ENCODE measurements around the gene SLC25A29. TPM values are rescaled to one million over a fixed set of nuclear protein-coding genes. Genes with fewer than 3 reads are reported as not detected.
A peak's percentile ranks its signal among the peaks of the same experiment; 100 is the strongest.
"Not testable (repeated sequence)": the region's sequence is repeated elsewhere in the genome, so short reads cannot be mapped to it uniquely, and the experiment has no call there.

Gene SLC25A29, protein sequence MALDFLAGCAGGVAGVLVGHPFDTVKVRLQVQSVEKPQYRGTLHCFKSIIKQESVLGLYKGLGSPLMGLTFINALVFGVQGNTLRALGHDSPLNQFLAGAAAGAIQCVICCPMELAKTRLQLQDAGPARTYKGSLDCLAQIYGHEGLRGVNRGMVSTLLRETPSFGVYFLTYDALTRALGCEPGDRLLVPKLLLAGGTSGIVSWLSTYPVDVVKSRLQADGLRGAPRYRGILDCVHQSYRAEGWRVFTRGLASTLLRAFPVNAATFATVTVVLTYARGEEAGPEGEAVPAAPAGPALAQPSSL
- 10 to 100 TPM; 32.7 to 99.6 (median 64.2) TPM for polyA plus RNA-seq (ENCODE audit: insufficient read length in 4 of 4)

DNA sequence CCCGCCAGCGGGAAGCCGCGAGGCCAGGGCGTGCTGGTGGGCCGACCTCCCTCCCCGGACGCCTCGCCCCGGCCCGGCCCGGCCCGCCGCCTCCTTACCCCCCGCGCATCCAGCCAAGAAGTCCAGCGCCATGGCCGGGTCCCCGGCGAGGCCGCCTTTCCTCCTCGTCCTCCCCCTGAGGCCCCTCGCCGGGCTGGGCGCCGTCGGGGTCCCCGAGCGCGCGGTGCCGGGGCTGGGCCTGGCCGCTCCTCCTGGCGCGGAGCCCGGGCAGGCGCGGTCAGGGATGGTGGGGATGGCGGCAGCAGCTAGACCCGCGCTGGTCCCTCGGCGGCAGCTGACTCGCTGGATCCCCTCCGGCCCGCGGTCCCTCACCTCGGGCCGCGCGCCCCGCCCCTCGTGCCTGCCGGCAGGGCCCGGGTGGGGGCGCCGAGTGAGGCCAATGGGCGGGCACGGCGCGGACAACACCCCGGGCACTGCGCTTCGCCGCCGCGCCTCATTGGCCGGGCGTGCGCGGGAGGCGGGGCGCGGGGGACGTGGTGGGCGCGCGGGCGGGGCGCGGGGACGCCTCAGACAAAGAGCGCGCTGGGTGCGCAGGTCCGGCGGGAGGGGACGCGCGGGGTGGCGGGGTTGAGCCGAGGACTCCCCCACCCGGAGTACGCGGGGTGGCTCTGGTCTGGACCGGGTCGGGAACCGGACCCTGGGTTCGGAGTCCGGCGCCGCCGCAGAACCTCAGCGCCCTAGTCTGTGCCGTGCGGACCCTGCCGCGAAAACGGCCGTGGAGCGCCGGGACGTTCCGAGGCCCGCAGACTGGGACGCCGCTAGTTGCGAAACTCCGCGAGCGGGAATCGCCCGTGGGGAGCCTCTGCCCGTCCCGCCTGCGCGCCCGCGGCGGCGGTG, at the start of gene SLC25A29:
Gene SLC25A29 (minus strand): TSS at position 344 of the 897 bp plus-strand sequence. CDS start 212 bp downstream, at position 132.
- peak in 3 of 4 donors; percentile 74 to 80 (median 78) for DNase-seq (ENCODE audit: low read depth in 4 of 4, low spot score in 2 of 4)

DNA sequence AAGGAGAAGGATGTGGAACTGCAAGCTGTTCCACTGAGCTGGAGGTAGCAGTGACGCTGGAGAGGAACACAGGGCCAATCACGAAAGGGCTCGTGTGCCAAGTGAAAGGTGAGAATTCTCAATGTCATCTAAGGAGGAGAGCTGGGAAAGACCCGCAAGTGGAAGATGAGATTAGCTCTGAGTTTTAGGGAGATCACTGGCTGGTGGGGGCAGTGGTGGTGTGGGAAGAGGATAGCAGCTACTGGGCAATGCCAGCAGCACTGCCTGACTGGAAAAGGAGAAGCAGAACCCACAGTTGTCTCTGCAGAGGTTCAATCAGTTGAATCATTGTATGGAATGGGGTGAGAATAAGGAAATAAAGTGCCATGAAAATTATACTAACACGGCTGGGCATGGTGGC, 44.7 kb upstream of the SLC25A29 start:
- no peak for DNase-seq (ENCODE audit: low read depth in 4 of 4, low spot score in 2 of 4)

GRCh38 chr14:100350276-100350926, 44.2 kb upstream of the SLC25A29 start:
- no peak for DNase-seq (ENCODE audit: low read depth in 4 of 4, low spot score in 2 of 4)

GRCh38 chr14:100348784-100349685, 42.8 kb upstream of the SLC25A29 start:
- DNase-seq (ENCODE audit: low read depth in 4 of 4, low spot score in 2 of 4), result no peak

DNA sequence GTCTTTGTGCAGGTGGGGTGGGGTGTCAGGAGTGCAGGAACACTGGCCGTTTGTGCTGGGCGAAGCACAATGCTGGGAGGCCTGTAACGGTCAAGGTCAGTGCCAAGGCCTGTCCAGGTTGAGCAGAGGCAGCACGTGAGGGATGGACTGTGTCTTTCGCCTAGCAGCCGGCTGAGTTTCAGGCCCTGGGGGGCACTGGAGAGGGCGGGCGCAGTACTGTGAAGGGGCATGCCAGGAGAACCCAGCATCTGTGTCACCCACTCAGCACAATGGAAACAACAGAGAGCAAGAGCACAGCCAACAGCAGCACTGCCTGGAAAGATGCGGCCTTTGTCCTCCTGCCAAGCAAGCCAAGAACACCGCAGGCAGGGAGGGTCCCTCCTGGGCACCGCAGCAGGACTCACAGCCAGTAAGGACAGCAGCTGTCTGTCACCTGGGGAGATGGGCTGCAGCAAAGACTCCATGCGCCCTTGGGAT, 42.0 kb upstream of the SLC25A29 start:
- no peak for DNase-seq (ENCODE audit: low read depth in 4 of 4, low spot score in 2 of 4)

DNA sequence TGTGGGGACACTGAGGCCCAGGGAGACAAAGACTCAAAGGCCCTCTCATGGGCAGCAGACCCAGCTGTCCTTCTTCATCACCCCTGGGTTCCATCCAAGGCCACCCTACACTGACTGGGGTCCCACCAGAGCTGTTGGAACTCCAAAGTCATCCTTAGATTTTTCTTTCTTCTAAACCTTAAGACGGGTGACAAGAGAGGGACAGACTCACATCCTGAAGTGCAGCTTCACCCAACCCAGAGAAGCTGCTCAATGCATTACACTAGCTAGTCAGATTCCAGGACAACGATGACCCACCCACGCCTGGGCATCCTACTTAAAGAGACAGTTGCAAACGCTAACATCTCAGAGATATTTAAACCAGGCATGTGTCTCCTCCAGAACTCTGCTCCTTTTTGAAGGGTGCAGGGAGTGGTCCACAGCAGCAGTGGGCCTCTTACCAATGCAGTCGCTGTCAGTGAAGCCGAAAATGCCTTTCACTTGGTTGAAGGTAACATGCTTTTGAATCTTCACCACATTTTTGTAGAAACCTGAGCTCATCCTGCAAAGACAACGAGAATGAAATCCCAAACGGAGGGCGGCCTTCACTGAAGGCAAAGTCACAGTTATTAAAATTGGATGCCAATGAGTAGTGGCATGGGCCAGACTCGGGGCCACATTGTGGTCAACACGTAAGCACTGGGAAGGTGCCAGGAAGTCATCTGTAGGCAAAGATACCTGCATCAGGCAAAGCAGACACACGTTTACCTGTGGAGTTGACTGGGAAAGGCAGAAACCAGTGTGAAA, 40.3 kb upstream of the SLC25A29 start:
- no peak for DNase-seq (ENCODE audit: low read depth in 4 of 4, low spot score in 2 of 4)

GRCh38 chr14:100345711-100346110, 39.5 kb upstream of the SLC25A29 start:
- DNase-seq (ENCODE audit: low read depth in 4 of 4, low spot score in 2 of 4), result no peak

- DNase-seq (ENCODE audit: low read depth in 4 of 4, low spot score in 2 of 4), result not testable (repeated sequence)
Measured at GRCh38 chr14:100344657-100345056, 38.4 kb upstream of the SLC25A29 start.

DNA sequence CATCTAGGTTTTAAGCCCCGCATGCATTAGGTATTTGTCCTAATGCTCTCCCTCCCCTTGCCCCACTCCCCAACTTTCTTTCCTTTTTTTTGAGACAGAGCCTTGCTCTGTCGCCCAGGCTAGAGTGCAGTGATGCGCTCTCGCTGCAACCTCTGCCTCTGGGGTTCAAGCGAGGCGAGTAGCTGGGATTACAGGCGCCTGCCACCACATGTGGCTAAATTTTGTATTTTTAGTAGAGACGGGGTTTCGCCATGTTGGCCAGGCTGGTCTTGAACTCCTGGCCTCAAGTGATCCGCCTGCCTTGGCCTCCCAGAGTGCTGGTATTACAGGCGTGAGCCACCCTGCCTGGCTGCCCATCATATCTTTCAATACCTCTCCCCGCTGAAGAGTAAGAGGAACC, 36.6 kb upstream of the SLC25A29 start:
- not testable (repeated sequence) for DNase-seq (ENCODE audit: low read depth in 4 of 4, low spot score in 2 of 4)

DNA sequence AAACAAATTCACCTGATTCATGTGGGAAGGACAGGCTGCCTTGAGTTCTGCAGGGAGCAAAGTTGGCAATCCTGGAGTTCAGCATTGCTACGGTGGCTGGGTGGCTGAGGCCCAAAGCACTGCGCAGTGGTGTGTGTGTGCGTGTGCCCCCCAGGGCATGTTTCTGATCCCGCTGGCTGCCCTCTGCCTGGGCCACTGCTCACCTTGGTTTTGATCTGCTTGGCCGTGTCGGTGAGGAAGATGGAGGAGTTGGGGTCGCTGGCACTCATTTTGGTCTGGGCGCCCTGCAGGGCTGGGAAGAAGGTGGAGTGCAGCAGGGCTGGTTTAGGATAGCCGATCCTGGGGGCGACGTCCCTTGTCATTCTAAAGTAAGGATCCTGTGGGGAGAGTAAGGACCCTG, 36.0 kb upstream of the SLC25A29 start:
- no peak for DNase-seq (ENCODE audit: low read depth in 4 of 4, low spot score in 2 of 4)

GRCh38 chr14:100341301-100342031, 35.2 kb upstream of the SLC25A29 start:
- DNase-seq (ENCODE audit: low read depth in 4 of 4, low spot score in 2 of 4), result no peak

DNA sequence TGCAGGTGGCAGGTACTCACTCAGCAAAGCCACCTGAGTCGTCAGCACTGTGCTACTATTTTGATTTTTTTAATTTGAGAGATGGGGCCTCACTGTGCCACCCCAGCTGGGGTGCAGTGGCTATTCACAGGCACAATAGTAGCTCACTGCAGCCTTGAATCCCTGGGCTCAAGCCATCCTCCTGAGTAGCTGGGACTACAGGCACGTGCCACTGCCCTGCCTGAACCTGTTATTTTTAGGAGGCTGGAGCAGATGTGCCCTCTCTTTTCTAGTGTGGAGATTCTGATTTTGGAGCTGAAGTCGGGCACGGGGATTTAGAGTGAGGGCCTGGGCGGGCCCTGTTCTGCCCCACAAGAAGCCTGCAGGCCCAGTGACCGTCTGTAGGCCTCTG, 34.2 kb upstream of the SLC25A29 start:
- no peak for DNase-seq (ENCODE audit: low read depth in 4 of 4, low spot score in 2 of 4)

- no peak for DNase-seq (ENCODE audit: low read depth in 4 of 4, low spot score in 2 of 4)
Measured at GRCh38 chr14:100339766-100340422, 33.6 kb upstream of the SLC25A29 start.

GRCh38 chr14:100336618-100337530, 30.6 kb upstream of the SLC25A29 start:
- DNase-seq (ENCODE audit: low read depth in 4 of 4, low spot score in 2 of 4), result no peak

DNA sequence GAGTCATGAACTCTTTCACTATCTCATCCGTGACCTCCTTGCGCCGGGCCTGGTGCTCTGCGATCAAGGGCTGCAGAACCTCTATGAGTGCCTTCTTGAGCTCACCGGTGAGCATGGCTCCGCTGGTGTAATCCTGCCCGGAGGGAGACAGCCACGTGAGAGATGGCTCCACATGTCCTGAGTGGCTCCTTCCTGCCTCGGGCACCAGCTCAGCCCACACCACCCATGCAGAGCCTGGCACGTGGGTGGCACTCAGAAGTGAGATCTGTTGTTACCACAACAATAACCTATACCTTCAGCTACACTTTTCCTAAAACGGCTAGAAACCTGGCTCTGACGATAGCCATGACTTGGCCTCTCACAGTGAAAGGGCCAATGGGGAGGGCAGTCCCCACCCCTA, 28.7 kb upstream of the SLC25A29 start:
- no peak for DNase-seq (ENCODE audit: low read depth in 4 of 4, low spot score in 2 of 4)

DNA sequence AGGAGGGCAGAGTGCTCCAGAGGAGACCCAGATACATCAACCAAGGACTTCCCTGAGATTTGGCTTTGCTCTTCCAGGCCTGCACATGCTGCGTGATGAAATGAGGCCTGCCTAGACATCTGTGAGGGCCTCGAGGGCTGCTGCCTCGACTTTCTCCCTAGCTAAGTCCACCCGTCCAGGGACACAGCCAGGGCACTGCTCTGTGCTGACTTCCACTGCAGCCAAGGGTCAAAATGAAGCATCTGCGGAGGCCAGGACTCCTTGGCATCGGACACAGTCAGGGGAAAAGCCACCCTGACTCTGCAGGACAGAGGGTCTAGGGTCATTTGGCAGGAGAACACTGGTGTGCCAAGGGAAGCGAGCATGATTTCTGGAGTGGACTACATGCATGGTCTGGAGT, 27.6 kb upstream of the SLC25A29 start:
- no peak for DNase-seq (ENCODE audit: low read depth in 4 of 4, low spot score in 2 of 4)

DNA sequence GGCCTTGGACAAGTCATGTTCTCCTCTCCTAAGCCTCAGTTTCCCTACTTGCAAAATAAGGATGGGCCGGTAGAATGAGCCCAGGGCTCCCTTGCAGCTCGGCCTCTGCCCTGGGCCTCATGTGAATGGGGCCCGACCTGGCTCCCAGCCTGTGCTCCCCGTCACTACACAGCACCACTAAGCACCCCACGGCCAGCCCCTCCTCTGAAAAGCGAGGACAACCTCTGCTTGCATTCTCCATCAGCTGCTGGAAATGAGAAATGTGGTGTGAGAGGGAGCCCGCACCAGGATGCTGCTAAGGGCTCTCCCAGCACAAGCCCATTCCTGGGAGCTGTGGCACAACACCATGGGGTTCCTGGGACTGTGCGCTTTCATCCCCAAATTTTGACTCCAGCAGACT, 27.1 kb upstream of the SLC25A29 start:
- DNase-seq (ENCODE audit: low read depth in 4 of 4, low spot score in 2 of 4), result no peak

Data from left renal cortex interstitium (tissue), 4 donors.